ENCODE data around the gene SMAD5. TPM values are rescaled to one million over a fixed set of nuclear protein-coding genes. Genes with fewer than 3 reads are reported as not detected.

SMAD5 gene
- total and polyA plus RNA-seq, 9 donors, result 27.9 to 61.8 (median 38.4) TPM

- Histone ChIP-seq H3K4me1 (ENCODE audit: control insufficient read depth, insufficient read depth, low read length) (peaks cover 2% of the 10 kb centered on the region), H3K9me3 (replicated peaks; ENCODE audit: control insufficient read depth, low read depth, low read length) (no peaks in the 10 kb centered on the region), H3K4me3 (ENCODE audit: low read length) (no peak overlapping the region), H3K36me3 (ENCODE audit: control insufficient read depth, insufficient read depth, low read length) (no peaks in the 10 kb centered on the region), H3K27ac (ENCODE audit: low read length) (no peak overlapping the region), H3K27me3 (ENCODE audit: control insufficient read depth, insufficient read depth, low read length) (peaks cover 12% of the 10 kb centered on the region)
- WGBS (ENCODE audit: insufficient coverage), result 59% methylated on average over 4 of the region's 4 CpGs
- DNase-seq, result no peak
These were observed 69.2 kb downstream of the SMAD5 start for GRCh38 chr5:136201870-136202269.

GRCh38 chr5:136202469-136203205 lies 70.0 kb downstream of the SMAD5 start:
- Histone ChIP-seq H3K4me3 (ENCODE audit: low read length) (no peak overlapping the region), H3K27me3 (ENCODE audit: control insufficient read depth, insufficient read depth, low read length) (peaks cover 12% of the 10 kb centered on the region), H3K36me3 (ENCODE audit: control insufficient read depth, insufficient read depth, low read length) (no peaks in the 10 kb centered on the region), H3K9me3 (replicated peaks; ENCODE audit: control insufficient read depth, low read depth, low read length) (no peaks in the 10 kb centered on the region), H3K27ac (ENCODE audit: low read length) (no peak overlapping the region), H3K4me1 (ENCODE audit: control insufficient read depth, insufficient read depth, low read length) (peaks cover 2% of the 10 kb centered on the region)
- DNase-seq, result peak; percentile 35
- 0% methylated on average over 2 of the region's 13 CpGs for WGBS (ENCODE audit: insufficient coverage)

GRCh38 chr5:136203303-136203922 lies 70.8 kb downstream of the SMAD5 start:
- H3K36me3 ChIP-seq (ENCODE audit: control insufficient read depth, insufficient read depth, low read length), result no peaks in the 10 kb centered on the region
- no peak overlapping the region for H3K27ac ChIP-seq (ENCODE audit: low read length)
- H3K4me3 ChIP-seq (ENCODE audit: low read length), result no peak overlapping the region
- peaks cover 12% of the 10 kb centered on the region for H3K27me3 ChIP-seq (ENCODE audit: control insufficient read depth, insufficient read depth, low read length)
- 96% methylated on average over 4 of the region's 6 CpGs for WGBS (ENCODE audit: insufficient coverage)
- H3K9me3 ChIP-seq (replicated peaks; ENCODE audit: control insufficient read depth, low read depth, low read length), result no peaks in the 10 kb centered on the region
- peaks cover 2% of the 10 kb centered on the region for H3K4me1 ChIP-seq (ENCODE audit: control insufficient read depth, insufficient read depth, low read length)
- DNase-seq, result no peak

- H3K4me3 ChIP-seq (ENCODE audit: low read length), result no peak overlapping the region
- H3K27ac ChIP-seq (ENCODE audit: low read length), result no peak overlapping the region
- peaks cover 6% of the 10 kb centered on the region for H3K27me3 ChIP-seq (ENCODE audit: control insufficient read depth, insufficient read depth, low read length)
- H3K36me3 ChIP-seq (ENCODE audit: control insufficient read depth, insufficient read depth, low read length), result no peaks in the 10 kb centered on the region
- DNase-seq, result no peak
- WGBS (ENCODE audit: insufficient coverage), result 89% methylated on average over 8 of the region's 8 CpGs
- peaks cover 2% of the 10 kb centered on the region for H3K4me1 ChIP-seq (ENCODE audit: control insufficient read depth, insufficient read depth, low read length)
- H3K9me3 ChIP-seq (replicated peaks; ENCODE audit: control insufficient read depth, low read depth, low read length), result no peaks in the 10 kb centered on the region
These were observed 72.5 kb downstream of the SMAD5 start for GRCh38 chr5:136205061-136205702.

GRCh38 chr5:136205941-136206340 lies 73.3 kb downstream of the SMAD5 start:
- peaks cover 6% of the 10 kb centered on the region for H3K27me3 ChIP-seq (ENCODE audit: control insufficient read depth, insufficient read depth, low read length)
- 52% methylated on average over 3 of the region's 4 CpGs for WGBS (ENCODE audit: insufficient coverage)
- DNase-seq, result no peak
- no peak overlapping the region for H3K4me3 ChIP-seq (ENCODE audit: low read length)
- peaks cover 2% of the 10 kb centered on the region for H3K4me1 ChIP-seq (ENCODE audit: control insufficient read depth, insufficient read depth, low read length)
- no peaks in the 10 kb centered on the region for H3K36me3 ChIP-seq (ENCODE audit: control insufficient read depth, insufficient read depth, low read length)
- H3K9me3 ChIP-seq (replicated peaks; ENCODE audit: control insufficient read depth, low read depth, low read length), result no peaks in the 10 kb centered on the region
- H3K27ac ChIP-seq (ENCODE audit: low read length), result no peak overlapping the region

GRCh38 chr5:136206361-136206760 lies 73.7 kb downstream of the SMAD5 start:
- H3K27me3 ChIP-seq (ENCODE audit: control insufficient read depth, insufficient read depth, low read length), result peaks cover 7% of the 10 kb centered on the region
- no peaks in the 10 kb centered on the region for H3K36me3 ChIP-seq (ENCODE audit: control insufficient read depth, insufficient read depth, low read length)
- H3K9me3 ChIP-seq (replicated peaks; ENCODE audit: control insufficient read depth, low read depth, low read length), result no peaks in the 10 kb centered on the region
- no peak overlapping the region for H3K4me3 ChIP-seq (ENCODE audit: low read length)
- H3K27ac ChIP-seq (ENCODE audit: low read length), result no peak overlapping the region
- DNase-seq, result no peak
- WGBS (ENCODE audit: insufficient coverage), result 80% methylated on average over 2 of the region's 5 CpGs
- H3K4me1 ChIP-seq (ENCODE audit: control insufficient read depth, insufficient read depth, low read length), result peaks cover 2% of the 10 kb centered on the region

GRCh38 chr5:136207631-136208030 lies 75.0 kb downstream of the SMAD5 start:
- Histone ChIP-seq H3K27me3 (ENCODE audit: control insufficient read depth, insufficient read depth, low read length) (peaks cover 3% of the 10 kb centered on the region), H3K36me3 (ENCODE audit: control insufficient read depth, insufficient read depth, low read length) (no peaks in the 10 kb centered on the region), H3K9me3 (replicated peaks; ENCODE audit: control insufficient read depth, low read depth, low read length) (no peaks in the 10 kb centered on the region), H3K4me1 (ENCODE audit: control insufficient read depth, insufficient read depth, low read length) (peaks cover 2% of the 10 kb centered on the region), H3K4me3 (ENCODE audit: low read length) (no peak overlapping the region), H3K27ac (ENCODE audit: low read length) (no peak overlapping the region)
- DNase-seq, result no peak
- 92% methylated on average over 6 of the region's 7 CpGs for WGBS (ENCODE audit: insufficient coverage)

- H3K4me1 ChIP-seq (ENCODE audit: control insufficient read depth, insufficient read depth, low read length), result no peaks in the 10 kb centered on the region
- WGBS (ENCODE audit: insufficient coverage), result 54% methylated on average over 3 of the region's 3 CpGs
These were observed 76.3 kb downstream of the SMAD5 start for GRCh38 chr5:136208916-136209315.

GRCh38 chr5:136209346-136209910 lies 76.8 kb downstream of the SMAD5 start:
- Histone ChIP-seq H3K4me1 (ENCODE audit: control insufficient read depth, insufficient read depth, low read length) (no peaks in the 10 kb centered on the region), H3K27me3 (ENCODE audit: control insufficient read depth, insufficient read depth, low read length) (peaks cover 4% of the 10 kb centered on the region), H3K4me3 (ENCODE audit: low read length) (no peak overlapping the region), H3K9me3 (replicated peaks; ENCODE audit: control insufficient read depth, low read depth, low read length) (no peaks in the 10 kb centered on the region), H3K27ac (ENCODE audit: low read length) (no peak overlapping the region), H3K36me3 (ENCODE audit: control insufficient read depth, insufficient read depth, low read length) (no peaks in the 10 kb centered on the region)
- WGBS (ENCODE audit: insufficient coverage), result 82% methylated on average over 13 of the region's 14 CpGs
- no peak for DNase-seq

More at GRCh38 chr5:136208916-136209315, 76.3 kb downstream of the SMAD5 start:
- Histone ChIP-seq H3K4me3 (ENCODE audit: low read length) (no peak overlapping the region), H3K27ac (ENCODE audit: low read length) (no peak overlapping the region), H3K36me3 (ENCODE audit: control insufficient read depth, insufficient read depth, low read length) (no peaks in the 10 kb centered on the region), H3K9me3 (replicated peaks; ENCODE audit: control insufficient read depth, low read depth, low read length) (no peaks in the 10 kb centered on the region), H3K27me3 (ENCODE audit: control insufficient read depth, insufficient read depth, low read length) (peaks cover 2% of the 10 kb centered on the region)
- no peak for DNase-seq

GRCh38 chr5:136210259-136210658 lies 77.6 kb downstream of the SMAD5 start:
- no peaks in the 10 kb centered on the region for H3K36me3 ChIP-seq (ENCODE audit: control insufficient read depth, insufficient read depth, low read length)
- H3K27me3 ChIP-seq (ENCODE audit: control insufficient read depth, insufficient read depth, low read length), result peaks cover 4% of the 10 kb centered on the region
- H3K4me3 ChIP-seq (ENCODE audit: low read length), result no peak overlapping the region
- WGBS (ENCODE audit: insufficient coverage), result 51% methylated on average over 4 of the region's 4 CpGs
- H3K27ac ChIP-seq (ENCODE audit: low read length), result no peak overlapping the region
- DNase-seq, result no peak
- H3K4me1 ChIP-seq (ENCODE audit: control insufficient read depth, insufficient read depth, low read length), result no peaks in the 10 kb centered on the region
- H3K9me3 ChIP-seq (replicated peaks; ENCODE audit: control insufficient read depth, low read depth, low read length), result no peaks in the 10 kb centered on the region

Measured in muscle of leg (tissue), 11 donors.